ENCODE measurements around the gene PTPRE.

GRCh38 chr10:128046953-128047290, 140.0 kb downstream of the PTPRE start:
- no peak for TF ChIP-seq CTCF (IDR thresholded peaks at IDR 0.05; ENCODE audit: low read depth, low read length)
- TF ChIP-seq EZH2phosphoT487 (IDR thresholded peaks at IDR 0.05; ENCODE audit: low read depth), result no peak
